ENCODE results near the gene RAD51. TPM values are rescaled to one million over a fixed set of nuclear protein-coding genes. Genes with fewer than 3 reads are reported as not detected.

RAD51 gene
- total RNA-seq, 1 donor from 2014 or later, result 4.8 TPM

- no peak for DNase-seq
These were observed 28.0 kb downstream of the RAD51 start for GRCh38 chr15:40722934-40723333.

- DNase-seq, result no peak
These were observed 28.9 kb downstream of the RAD51 start for GRCh38 chr15:40723919-40724318.

GRCh38 chr15:40731034-40731433 is 36.1 kb downstream of the RAD51 start:
- DNase-seq, result peak; percentile 75

GRCh38 chr15:40736575-40736974 is 41.6 kb downstream of the RAD51 start:
- no peak for DNase-seq

GRCh38 chr15:40737048-40737447 is 42.1 kb downstream of the RAD51 start:
- no peak for DNase-seq

GRCh38 chr15:40739047-40739446 is 44.1 kb downstream of the RAD51 start:
- no peak for DNase-seq

- DNase-seq, result peak; percentile 41
These were observed 44.9 kb downstream of the RAD51 start for GRCh38 chr15:40739854-40740253.

- no peak for DNase-seq
These were observed 48.5 kb downstream of the RAD51 start for GRCh38 chr15:40743485-40743901.

- DNase-seq, result no peak
These were observed 49.2 kb downstream of the RAD51 start for GRCh38 chr15:40743921-40744814.

GRCh38 chr15:40744815-40745152 is 49.8 kb downstream of the RAD51 start:
- no peak for DNase-seq

- no peak for DNase-seq
These were observed 52.0 kb downstream of the RAD51 start for GRCh38 chr15:40746916-40747418.

GRCh38 chr15:40747685-40748631 is 53.0 kb downstream of the RAD51 start:
- no peak for DNase-seq

- DNase-seq, result no peak
These were observed 54.2 kb downstream of the RAD51 start for GRCh38 chr15:40749151-40749630.

GRCh38 chr15:40750885-40751284 is 55.9 kb downstream of the RAD51 start:
- DNase-seq, result no peak

GRCh38 chr15:40751745-40752144 is 56.8 kb downstream of the RAD51 start:
- no peak for DNase-seq

- DNase-seq, result peak; percentile 54
These were observed 59.6 kb downstream of the RAD51 start for GRCh38 chr15:40754574-40754882.

- DNase-seq, result peak; percentile 96
These were observed 60.2 kb downstream of the RAD51 start, which contains the start of gene RMDN3 for GRCh38 chr15:40754883-40755811. Gene RMDN3 (minus strand): TSS chr15:40755254. CDS start chr15:40754783, 471 bp downstream.

- DNase-seq, result no peak
These were observed 60.8 kb downstream of the RAD51 start for GRCh38 chr15:40755812-40756208.

- no peak for DNase-seq
These were observed 62.0 kb downstream of the RAD51 start for GRCh38 chr15:40756938-40757337.

- no peak for DNase-seq
These were observed 65.0 kb downstream of the RAD51 start for GRCh38 chr15:40759961-40760360.

GRCh38 chr15:40762919-40763800 is 68.2 kb downstream of the RAD51 start:
- DNase-seq, result peak; percentile 71

Measured in dermis blood vessel endothelial cell (primary cell).